ENCODE data around the gene ALOX5. TPM values are rescaled to one million over a fixed set of nuclear protein-coding genes. Genes with fewer than 3 reads are reported as not detected.

Gene ALOX5
- total RNA-seq, 3 donors from 2014 or later = 8.2 to 14.9 (median 14.3) TPM

GRCh38 chr10:45432700-45433472 lies 58.9 kb downstream of the ALOX5 start:
- H3K4me3 ChIP-seq = no peak overlapping the region
- intact Hi-C loops (cut with DNase I, micrococcal nuclease) = no loop called here
- no peaks in the 10 kb centered on the region for H3K4me1 ChIP-seq (ENCODE audit: low read depth)
- no peak for TF ChIP-seq CTCF (IDR thresholded peaks at IDR 0.05)
- DNase-seq (peak in 1 of 3 donors; percentile 36), ATAC-seq (no peak)
- no peaks in the 10 kb centered on the region for H3K36me3 ChIP-seq (ENCODE audit: low read depth)
- H3K9me3 ChIP-seq = no peaks in the 10 kb centered on the region

DNA sequence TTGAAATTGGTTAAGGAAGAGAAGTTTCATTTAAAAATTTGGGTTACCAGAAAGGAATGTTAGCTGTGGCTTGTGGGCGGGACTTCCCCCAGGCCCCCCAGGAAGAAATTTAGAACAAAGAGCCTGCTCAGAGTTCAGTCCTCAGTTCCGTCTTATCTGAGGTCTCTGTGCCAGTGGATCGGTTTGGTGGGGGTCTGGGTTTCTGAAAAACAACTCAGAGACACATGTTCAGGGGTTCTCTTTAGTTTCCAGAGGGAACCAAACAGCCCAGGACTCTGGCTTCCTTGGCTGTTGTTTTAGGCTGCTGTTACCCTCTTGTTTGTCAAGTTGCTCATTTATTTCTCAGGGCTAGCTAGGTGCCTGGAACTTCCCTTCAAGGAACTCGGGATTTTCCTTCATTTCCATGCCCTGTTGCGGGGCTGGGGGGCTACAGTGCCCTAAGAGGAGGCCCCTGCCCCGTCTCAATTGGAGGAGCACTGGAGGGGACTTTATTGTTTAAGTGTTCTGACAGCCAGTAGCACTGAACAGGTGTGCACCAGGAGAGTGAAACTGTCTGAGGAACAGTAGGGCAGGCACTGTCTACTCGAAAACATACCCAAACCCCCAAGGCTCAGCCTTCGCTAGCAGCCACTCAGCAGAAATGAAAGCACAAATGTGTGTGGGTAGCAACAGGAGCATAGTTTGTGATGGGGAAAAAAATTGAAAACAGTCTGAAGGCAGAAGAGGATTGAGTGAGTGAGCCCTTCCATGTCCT lies 59.9 kb downstream of the ALOX5 start:
- H3K4me3 ChIP-seq = no peak overlapping the region
- DNase-seq = no peak
- ATAC-seq = peak; percentile 55
- H3K36me3 ChIP-seq (ENCODE audit: low read depth) = no peaks in the 10 kb centered on the region
- no peaks in the 10 kb centered on the region for H3K4me1 ChIP-seq (ENCODE audit: low read depth)
- TF ChIP-seq CTCF (IDR thresholded peaks at IDR 0.05) = no peak
- intact Hi-C loops (cut with DNase I, micrococcal nuclease) = no loop called here
- no peaks in the 10 kb centered on the region for H3K9me3 ChIP-seq

GRCh38 chr10:45437587-45438465 lies 63.8 kb downstream of the ALOX5 start:
- Histone ChIP-seq H3K9me3 (no peaks in the 10 kb centered on the region), H3K36me3 (ENCODE audit: low read depth) (no peaks in the 10 kb centered on the region), H3K4me3 (no peak overlapping the region), H3K4me1 (ENCODE audit: low read depth) (no peaks in the 10 kb centered on the region)
- ATAC-seq = no peak
- no peak for DNase-seq
- intact Hi-C loops (cut with DNase I, micrococcal nuclease) = no loop called here
- no peak for TF ChIP-seq CTCF (IDR thresholded peaks at IDR 0.05)

DNA sequence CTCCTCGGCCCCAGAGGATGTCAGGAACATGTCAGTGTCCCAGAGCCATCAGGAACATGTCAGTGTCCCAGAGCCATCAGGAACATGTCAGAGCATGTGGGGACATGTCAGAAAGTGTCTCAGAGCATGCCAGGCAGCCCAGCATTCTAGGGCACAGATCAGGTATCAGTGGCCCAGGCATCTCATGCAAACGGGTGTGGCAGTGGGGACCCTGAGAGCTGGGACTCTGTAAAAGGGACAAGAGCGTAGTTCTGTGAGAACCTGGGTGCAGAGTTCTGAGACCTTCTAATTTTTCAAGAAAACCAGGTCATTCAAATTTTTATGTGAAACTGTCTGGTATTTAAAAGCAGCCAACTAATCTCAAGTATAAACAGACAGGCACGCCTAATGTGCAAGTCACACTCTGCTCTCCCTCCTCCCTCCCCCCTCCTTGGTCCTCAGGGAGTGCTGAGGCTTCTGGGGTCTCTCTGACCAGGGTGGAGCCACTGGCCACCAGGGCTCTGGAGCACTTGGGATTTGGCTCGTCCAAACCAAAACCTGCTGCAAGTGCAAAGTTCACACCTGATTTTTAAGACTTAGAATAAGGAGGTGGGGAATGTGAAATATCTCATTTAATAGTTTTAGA lies 64.6 kb downstream of the ALOX5 start:
- Histone ChIP-seq H3K9me3 (no peaks in the 10 kb centered on the region), H3K4me3 (no peak overlapping the region), H3K36me3 (ENCODE audit: low read depth) (no peaks in the 10 kb centered on the region), H3K4me1 (ENCODE audit: low read depth) (no peaks in the 10 kb centered on the region)
- DNase-seq (no peak), ATAC-seq (no peak)
- intact Hi-C loops (cut with DNase I, micrococcal nuclease) = no loop called here
- TF ChIP-seq CTCF (IDR thresholded peaks at IDR 0.05) = no peak

- DNase-seq (peak in 1 of 3 donors; percentile 36), ATAC-seq (no peak)
- Histone ChIP-seq H3K36me3 (ENCODE audit: low read depth) (no peaks in the 10 kb centered on the region), H3K4me3 (no peak overlapping the region), H3K4me1 (ENCODE audit: low read depth) (no peaks in the 10 kb centered on the region), H3K9me3 (no peaks in the 10 kb centered on the region)
- TF ChIP-seq CTCF (IDR thresholded peaks at IDR 0.05) = no peak
- intact Hi-C loops (cut with DNase I, micrococcal nuclease) = no loop called here
These were observed 65.3 kb downstream of the ALOX5 start for GRCh38 chr10:45439365-45439764.
